ENCODE data around the gene HDAC9.

The HDAC9 gene

DNA sequence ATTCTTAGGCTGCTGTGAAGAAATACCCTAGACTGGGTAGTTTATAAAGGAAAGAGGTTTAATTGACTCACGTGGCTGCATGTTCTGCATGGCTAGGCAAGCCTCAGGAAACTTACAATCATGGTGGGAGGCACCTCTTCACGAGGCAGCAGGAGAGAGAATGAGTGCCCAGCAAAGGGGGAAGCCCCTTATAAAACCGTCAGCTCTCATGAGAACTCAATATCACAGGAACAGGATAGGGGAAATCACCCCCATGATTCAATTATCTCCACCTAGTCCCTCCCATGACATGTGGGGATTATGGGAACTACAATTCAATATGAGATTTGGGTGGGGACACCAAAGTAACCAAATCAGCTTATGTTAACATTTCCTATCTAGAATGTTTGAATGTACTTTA lies 362.7 kb downstream of the HDAC9 start:
- no peak for DNase-seq

DNA sequence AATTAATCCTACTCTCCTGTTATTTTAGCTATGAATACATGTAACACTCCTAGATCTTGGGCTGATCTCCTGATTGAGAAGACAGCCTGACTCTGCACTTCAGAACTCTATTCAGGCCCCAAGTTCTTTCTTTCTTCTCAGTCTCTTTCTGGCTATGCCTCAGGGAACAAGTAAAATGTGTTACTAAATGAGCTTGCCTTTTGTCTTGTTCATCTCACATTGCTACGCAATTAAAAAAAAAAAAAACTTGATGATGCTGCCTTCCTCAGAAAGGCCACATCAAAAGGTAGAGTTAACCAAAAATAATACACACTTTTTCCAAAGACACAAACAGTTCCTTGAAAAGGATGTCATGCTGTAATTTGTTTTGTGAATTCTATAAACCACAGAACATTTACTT lies 363.8 kb downstream of the HDAC9 start:
- DNase-seq = no peak

DNA sequence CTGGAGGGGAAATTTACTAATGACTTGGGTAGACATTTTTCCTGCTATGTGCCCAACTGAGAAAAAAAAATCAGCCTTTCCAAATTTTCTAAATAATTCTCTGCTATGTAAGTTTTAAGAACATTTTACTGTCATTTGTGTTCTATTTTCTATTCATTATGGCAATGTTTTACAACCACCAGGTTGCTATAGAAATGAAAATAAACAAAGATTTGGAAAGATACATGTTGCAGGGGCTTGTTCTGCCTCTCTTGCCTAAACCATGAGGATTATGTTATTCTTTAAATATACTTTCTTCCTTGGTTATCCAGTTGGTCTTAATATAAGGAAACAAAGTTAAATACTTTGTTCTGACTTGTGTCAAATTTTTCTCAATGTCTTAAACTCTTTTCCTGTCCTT lies 364.7 kb downstream of the HDAC9 start:
- DNase-seq = no peak

- DNase-seq = no peak
Observed at GRCh38 chr7:18861514-18862118, 366.1 kb downstream of the HDAC9 start.

GRCh38 chr7:18864967-18865366 lies 369.4 kb downstream of the HDAC9 start:
- no peak for DNase-seq

GRCh38 chr7:18866359-18867036 lies 370.9 kb downstream of the HDAC9 start:
- peak; percentile 16 to 64 for DNase-seq

DNA sequence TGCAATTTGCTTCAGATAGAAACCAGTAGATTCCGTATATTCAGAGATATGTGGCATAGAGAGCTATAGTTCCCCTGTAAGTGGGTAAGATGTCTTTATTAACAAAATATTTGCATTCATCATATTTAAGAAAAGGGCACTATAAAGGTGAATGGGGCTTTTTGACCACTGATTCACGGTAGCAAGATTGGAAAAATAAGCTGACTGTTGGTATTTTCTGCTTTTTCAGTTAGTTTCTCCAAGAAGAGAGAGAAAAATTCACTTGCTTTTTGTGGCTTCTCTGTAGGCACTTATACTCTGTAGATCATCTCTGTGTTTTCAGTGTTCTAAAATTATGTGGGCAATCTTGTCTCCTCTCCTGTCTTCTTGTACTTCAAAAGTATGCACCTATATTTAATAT lies 376.8 kb downstream of the HDAC9 start:
- DNase-seq = no peak

- no peak for DNase-seq
Observed at GRCh38 chr7:18873734-18874336, 378.3 kb downstream of the HDAC9 start.

GRCh38 chr7:18874880-18875279 lies 379.3 kb downstream of the HDAC9 start:
- no peak for DNase-seq

GRCh38 chr7:18877874-18878273 lies 382.3 kb downstream of the HDAC9 start:
- DNase-seq = no peak

- no peak for DNase-seq
Observed at GRCh38 chr7:18886832-18887231, 391.3 kb downstream of the HDAC9 start.

DNA sequence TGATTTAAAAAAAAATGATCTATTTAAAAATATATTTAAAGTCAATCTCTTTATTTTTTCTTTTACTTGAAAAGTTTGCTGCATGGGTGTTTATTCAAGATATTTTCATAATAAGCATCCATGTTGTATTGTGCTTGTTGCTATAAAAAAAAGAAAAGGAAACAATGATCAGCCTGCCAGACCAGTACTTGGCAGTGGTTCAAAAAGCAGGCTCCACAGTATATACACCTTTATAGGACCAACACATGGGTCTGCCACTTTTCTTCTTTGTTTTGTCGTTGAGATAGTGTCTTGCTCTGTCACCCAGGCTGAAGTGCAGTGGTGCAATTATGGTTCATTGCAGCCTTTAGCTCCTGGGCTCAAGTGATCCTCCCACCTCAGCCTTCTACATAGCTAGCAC lies 393.9 kb downstream of the HDAC9 start:
- no peak for DNase-seq

GRCh38 chr7:18890134-18890533 lies 394.6 kb downstream of the HDAC9 start:
- DNase-seq = no peak

DNA sequence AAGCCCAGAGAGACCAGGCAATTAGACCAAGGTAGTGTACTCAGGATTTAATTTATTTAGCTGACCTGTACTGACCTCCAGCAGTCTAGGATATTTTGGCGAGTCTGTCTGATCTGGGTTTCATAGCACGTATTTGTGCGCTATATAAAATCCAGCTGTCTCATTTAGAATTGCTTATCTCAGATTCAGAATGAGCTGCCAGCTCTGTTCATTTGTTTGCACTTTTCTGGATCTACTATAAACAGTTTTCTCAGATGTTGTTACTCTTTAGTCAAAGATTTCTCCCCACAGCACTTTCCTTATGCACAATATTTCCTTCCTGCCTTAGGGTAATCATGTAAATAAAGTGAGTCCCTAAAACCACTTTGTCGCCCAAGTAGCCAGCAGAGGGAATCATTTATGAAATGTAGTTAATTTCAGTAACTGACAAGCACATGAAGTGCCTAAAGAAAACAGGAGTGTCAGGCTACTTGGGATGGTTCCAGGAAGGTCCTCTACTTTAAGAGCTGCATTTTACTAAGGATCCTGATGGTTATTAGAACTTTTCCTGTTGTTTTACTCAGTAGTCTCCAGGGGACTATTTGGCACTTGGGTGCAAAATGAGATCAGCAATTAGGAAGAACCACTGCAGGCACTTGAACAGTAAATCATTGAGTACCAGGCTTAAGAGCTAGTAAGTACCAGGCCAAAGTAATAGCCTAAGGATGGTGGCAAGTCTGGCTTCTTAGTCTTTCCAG lies 395.5 kb downstream of the HDAC9 start:
- DNase-seq = no peak

DNA sequence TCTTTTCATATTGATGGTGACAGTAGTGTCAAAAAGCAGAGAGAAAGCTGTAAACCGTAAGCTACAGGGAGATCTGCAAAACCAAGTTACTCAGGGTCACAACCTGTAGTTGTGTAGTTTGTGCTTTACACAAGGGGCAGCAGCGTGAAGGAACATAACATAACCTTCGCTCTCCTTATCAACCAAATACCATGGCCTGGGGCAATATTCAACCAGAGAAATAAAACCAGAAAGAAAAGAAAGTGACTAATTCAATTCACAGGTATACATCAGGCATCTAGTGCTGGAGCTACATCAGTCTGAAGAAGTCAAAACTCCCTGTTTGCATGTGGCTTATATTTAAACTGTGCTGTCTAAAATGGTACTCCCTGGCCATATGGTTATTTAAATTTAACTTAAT lies 397.6 kb downstream of the HDAC9 start:
- DNase-seq = no peak

DNA sequence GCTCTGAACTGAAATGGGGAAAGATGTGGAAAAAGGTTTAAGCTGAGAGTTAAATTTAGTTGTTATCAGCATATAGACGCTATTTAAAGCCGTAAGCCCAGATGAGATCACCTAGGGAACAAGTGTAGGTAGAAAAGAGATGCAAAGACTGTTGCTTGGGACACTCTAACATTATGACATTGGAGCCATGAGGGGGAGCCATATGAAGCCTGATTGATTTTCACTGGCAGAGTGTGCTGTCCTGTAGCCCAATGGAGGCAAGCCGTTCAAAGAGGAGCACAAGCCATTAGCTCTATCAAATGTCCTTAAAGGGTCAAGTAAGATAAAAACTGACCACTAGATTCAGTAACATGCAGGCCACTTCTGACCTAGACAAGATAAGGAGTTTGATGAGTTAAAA lies 398.6 kb downstream of the HDAC9 start:
- DNase-seq = peak in 1 of 2 experiments; percentile 55

DNA sequence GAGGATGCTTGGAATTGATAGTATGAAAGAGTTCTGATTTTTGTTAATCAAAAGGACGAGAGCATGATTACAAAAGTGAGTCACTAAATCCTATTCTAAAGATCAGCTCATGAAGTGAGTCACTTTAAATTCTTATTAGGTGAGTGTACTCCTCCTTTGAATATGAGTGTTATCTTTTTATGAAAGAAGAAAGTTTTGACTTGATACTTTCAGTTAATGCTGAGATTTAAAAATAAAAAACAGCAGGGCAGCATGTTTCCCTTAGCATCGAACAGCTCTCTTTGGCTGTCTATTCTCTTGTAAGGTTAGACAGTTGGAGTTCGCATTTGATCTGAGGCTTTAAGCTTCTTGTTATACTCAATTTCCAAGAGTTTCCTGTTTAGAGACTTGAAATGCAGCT lies 399.9 kb downstream of the HDAC9 start:
- DNase-seq = peak; percentile 75 to 87

GRCh38 chr7:18896343-18896975 lies 400.9 kb downstream of the HDAC9 start:
- no peak for DNase-seq

GRCh38 chr7:18900236-18900635 lies 404.7 kb downstream of the HDAC9 start:
- no peak for DNase-seq

GRCh38 chr7:18900803-18901202 lies 405.3 kb downstream of the HDAC9 start:
- no peak for DNase-seq

- no peak for DNase-seq
Observed at GRCh38 chr7:18901351-18901750, 405.8 kb downstream of the HDAC9 start.

DNA sequence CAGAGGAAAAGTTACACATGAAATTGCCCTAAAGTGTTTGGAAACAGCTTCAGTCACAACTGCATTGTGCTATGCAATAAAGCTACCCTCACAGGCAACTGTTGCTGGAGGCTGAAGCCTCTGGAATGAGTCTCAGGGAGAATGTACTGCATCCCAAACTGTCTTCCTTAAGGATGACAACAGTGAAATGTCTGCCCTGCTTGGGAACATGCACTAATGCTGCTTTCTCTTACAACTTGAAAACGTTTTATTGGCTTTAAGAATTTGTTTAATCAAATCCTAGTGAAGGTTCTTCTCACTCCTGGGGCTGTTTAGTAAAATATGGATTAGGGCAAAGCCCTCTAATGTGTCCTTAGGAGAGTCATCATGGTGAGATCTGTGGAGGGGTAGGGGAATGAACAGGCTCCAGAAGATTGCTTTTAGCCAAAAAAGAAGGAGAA lies 406.5 kb downstream of the HDAC9 start:
- DNase-seq = no peak

DNA sequence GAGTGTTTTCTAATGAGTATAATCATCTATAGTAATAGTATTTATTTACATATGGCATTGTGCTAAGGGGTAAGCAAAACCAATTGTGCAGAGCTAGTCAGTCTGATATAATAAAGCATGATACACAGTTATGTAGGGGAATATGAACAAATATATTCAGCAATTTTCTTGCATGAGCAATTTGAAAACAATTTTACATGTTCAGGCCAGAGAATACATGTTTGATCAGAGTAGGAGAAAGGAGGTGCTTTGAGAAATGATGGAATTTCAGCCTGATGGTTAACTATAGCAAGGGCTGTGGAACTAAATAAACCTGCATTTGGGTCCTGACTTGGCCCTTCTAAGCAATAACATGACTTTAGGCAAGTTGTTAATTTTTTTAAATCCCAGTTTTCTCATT lies 407.3 kb downstream of the HDAC9 start:
- no peak for DNase-seq
